Stimulated activated CD4-positive, alpha-beta T cell treated with anti-CD3 and anti-CD28 coated beads, Interleukin-15, amount 100 ng/mL, for 24 hours (primary cell): Measurements from ENCODE around the gene CEACAM20.
"Not testable (repeated sequence)": the region's sequence is repeated elsewhere in the genome, so short reads cannot be mapped to it uniquely, and the experiment has no call there.

Experiments used
- DNase-seq: peaks from one replicate; pipeline ENCODE4 v3.0.0-alpha.2; 2020

The CEACAM20 gene

GRCh38 chr19:44529536-44529935, at the start of gene CEACAM20:
Gene CEACAM20, minus strand, starts transcription at chr19:44529675. Its CDS starts 166 bp downstream, at chr19:44529509.
- DNase-seq = no peak

DNA sequence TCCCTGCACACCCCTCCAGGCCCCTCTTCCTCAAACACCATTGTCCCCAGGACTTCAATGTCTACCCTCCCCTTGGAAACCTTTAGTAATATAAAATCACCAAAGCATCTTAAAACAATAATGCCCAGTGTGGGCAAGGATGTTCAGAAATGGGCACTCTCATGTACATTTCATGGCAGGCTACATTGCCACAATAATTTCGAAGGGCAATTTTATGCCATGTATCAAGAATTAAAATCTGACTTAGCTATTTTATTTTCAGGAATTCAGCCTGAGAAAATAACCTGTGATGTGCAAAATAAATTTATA, 48.0 kb upstream of the CEACAM20 start:
- DNase-seq = no peak

DNA sequence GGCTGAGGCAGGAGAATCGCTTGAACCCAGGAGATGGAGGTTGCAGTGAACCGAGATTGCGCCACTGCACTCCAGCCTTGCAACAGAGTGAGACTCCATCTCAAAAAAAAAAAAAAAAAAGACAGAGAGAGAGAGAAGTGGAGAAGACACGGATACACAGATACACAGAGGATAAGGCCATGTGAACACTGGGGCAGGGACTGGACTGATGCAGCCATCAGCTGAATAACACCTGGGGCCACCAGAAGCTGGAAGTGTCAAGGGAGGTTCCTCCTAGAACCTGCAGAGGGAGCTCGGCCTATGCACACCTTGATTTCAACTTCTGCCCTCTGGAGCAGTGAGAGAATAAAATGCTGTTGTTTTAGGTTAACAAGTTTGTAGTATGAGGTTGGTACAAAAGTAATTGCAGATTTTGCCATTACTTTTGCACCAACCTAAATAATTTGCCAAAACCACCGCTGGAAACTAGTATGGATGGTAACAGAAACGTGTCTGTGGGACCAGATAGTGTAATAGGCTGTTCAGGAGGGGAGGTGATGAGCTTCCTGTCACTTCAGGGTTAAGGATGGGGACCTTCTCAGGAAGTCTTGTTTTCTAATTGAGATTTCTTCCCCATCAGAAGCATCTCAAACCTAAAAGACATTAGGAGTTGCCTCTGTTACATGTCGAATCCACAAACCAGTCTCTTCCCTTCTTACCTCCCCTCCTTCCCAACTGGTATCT, 47.5 kb upstream of the CEACAM20 start:
- DNase-seq = peak; percentile 26

DNA sequence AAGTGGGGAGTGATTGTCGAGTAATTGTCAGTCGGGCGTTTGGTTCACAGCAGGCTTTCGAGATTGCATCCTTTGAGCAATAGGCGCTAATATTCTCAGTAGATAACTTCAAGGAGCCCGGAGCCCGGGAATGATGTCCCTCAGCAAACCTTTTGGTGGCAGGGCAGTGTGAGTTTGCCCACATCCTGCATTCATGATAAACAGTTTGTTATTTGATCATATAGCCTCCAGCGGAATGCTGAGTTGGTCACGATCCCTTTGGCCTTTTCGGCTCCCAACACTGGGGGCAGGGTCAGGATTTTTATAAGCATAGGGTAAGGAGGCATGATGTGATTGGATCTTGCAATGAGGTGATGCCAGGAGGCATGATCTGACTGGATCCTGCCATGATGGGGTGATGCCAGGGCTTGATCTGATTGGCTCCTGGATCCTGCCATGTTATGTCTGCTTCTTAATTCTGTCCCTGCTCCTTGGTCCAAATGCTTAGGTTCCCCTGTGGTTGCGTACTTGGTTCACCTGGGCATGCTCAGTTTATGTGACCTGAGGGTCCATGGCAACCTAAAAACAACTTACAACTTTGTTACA, 45.7 kb upstream of the CEACAM20 start:
- DNase-seq = no peak

- no peak for DNase-seq
Observed at GRCh38 chr19:44574186-44574950, 44.9 kb upstream of the CEACAM20 start.

DNA sequence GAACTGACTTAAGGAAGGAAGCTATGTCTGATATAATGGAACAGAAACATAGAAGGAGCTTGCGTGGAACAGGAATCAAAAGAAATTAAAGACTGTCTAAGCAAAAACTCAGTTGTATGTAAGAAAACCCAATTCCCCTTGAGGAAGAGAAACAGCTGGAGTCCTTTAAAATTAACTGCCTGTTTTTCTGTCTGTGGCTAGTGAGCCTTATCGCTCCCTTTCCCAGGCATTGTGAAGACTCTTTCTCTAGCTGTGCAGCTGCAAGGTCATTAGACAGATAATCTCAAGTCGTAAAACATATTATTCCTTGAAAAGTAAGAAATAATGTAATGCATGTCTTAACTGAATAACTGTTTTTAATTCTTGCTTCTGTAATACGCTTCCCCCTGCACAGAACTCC, 44.2 kb upstream of the CEACAM20 start:
- no peak for DNase-seq

DNA sequence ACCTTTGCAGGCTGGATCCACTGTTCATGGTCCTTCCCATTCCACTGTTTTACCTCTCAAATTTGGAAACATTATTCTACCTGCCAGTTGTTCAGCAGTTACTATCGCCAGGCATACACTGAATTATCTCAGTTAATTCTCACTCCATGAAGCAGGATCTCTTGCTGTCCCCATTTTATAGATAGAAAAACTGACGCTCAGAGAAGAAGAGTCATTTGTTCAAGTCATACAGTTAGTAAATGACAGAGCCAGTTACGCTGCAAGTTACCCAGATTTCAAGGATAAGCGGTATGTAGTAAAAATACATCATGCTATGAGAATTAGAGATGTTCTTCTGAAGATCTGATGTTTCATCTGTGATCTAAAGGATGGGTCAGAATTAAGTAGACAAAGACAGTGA, 43.7 kb upstream of the CEACAM20 start:
- DNase-seq = no peak

DNA sequence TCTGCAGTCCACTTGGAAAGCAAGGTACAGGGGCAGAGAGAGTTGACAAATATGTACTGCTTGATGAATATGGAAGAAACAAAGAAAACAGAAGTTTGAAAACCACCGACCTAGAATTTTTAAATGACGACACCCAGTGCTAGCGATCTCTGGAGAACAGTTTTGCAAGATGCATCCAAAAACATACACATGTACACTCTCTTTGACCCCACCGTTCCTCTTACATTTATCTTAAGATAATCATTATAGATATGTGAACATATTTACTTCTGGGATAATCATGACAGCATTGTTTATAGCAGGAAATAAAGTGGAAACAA, 43.1 kb upstream of the CEACAM20 start:
- DNase-seq = no peak

GRCh38 chr19:44571830-44572580, 42.5 kb upstream of the CEACAM20 start:
- no peak for DNase-seq

- DNase-seq = peak; percentile 68
Observed at GRCh38 chr19:44570984-44571684, 41.7 kb upstream of the CEACAM20 start.

GRCh38 chr19:44570603-44570983, 41.1 kb upstream of the CEACAM20 start:
- DNase-seq = no peak

DNA sequence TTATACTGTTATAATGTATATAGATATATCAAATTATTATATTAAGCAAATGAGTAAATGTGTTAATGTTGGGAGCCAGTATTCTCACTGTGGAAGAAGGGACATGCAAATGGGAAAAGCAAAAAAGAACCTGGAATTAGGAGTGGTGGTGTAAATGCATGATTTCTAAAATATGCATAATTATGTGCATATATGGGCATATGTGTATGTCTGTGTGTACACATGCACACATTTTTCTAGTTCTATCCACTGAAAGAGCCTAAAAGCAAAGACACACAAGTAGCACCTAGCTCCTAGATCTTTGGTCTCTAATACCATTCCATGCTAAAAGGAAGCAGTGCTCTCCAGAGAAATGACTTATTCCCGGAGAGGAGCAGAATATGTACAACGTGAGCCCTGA, 38.3 kb upstream of the CEACAM20 start:
- no peak for DNase-seq

GRCh38 chr19:44566984-44567383, 37.5 kb upstream of the CEACAM20 start:
- DNase-seq = no peak

GRCh38 chr19:44563086-44563655, 33.7 kb upstream of the CEACAM20 start:
- not testable (repeated sequence) for DNase-seq

DNA sequence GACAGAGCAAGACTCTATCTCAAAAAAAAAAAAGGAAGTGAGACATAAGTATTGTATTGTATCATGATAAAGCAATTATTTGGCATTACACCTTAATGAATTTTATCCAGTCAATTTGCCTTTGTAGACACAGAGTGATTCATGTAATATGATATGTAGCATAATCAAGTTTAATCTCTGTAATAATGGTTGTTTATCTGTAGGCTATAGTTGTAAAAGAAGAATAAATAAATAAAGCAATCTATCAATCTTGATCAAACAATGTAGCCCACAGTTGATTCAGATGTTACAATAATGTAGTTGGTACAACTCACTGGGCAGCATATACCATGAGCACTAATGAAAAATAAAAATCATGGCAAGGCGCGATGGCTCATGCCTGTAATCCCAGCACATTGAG, 28.5 kb upstream of the CEACAM20 start:
- DNase-seq = no peak

- no peak for DNase-seq
Observed at GRCh38 chr19:44554641-44555246, 25.3 kb upstream of the CEACAM20 start.

GRCh38 chr19:44553478-44554171, 24.1 kb upstream of the CEACAM20 start:
- no peak for DNase-seq

- peak; percentile 61 for DNase-seq
Observed at GRCh38 chr19:44552324-44552723, 22.8 kb upstream of the CEACAM20 start.

- no peak for DNase-seq
Observed at GRCh38 chr19:44551850-44552249, 22.4 kb upstream of the CEACAM20 start.

DNA sequence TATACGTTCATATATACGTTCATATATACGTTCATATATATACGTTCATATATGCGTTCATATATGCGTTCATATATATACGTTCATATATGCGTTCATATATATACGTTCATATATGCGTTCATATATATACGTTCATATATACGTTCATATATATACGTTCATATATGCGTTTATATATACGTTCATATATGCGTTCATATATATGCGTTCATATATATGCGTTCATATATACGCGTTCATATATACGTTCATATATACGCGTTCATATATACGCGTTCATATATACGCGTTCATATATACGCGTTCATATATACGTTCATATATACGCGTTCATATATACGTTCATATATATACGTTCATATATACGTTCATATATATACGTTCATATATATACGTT, 21.5 kb upstream of the CEACAM20 start:
- not testable (repeated sequence) for DNase-seq

GRCh38 chr19:44549507-44549906, 20.0 kb upstream of the CEACAM20 start:
- DNase-seq = no peak

DNA sequence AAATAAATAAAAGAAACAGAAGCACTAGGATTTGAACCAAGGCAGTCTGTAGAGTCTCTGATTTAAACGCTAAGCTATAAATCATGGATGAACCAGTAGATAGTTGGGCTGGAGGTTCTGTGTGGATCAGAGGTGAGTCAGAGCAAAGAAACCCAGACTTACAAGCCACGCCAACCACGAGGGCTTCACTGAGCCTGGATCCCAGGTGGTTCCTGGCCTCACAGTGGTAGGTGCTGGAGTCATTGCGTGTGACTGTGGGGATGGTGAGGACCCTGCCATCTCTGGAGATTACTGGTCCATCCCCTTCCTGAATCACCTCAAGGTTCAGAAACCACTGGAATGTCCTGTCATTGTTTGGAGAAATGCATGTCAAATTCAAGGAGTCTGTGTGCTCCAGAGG, 19.3 kb upstream of the CEACAM20 start:
- no peak for DNase-seq
